ENCODE results near the gene ATP5PO. TPM values are rescaled to one million over a fixed set of nuclear protein-coding genes. Genes with fewer than 3 reads are reported as not detected.

The ATP5PO gene
- total and polyA plus RNA-seq, 11 donors = 472 to 2,204 (median 745) TPM

DNA sequence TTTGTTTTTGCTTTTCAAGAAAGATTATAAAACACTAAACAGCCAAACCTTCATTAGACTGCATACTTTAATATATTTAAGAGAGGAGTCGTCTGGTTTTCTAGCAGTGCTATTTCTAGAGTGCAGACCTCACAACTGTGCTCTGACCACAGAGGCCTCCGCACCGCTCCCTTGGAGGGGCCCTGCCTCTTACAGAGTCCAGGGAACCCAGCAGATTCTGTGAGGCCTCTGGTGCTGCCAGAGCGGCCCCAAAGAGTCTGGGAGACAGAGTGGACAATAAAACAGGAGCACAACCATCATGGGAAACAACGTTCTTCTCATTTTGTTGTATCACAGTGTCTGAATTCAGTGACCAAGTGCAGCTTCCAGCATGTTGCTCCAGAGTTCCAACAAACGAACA is 5.8 kb downstream of the ATP5PO start:
- Histone ChIP-seq H3K27me3 (no peaks in the 10 kb centered on the region), H3K36me3 (peaks cover 0 to 96% (median 88%) of the 10 kb centered on the region in 9 donors), H3K9me3 (no peaks in the 10 kb centered on the region), H3K4me3 (no peak overlapping the region), H3K4me1 (peaks cover 0 to 46% (median 19%) of the 10 kb centered on the region in 12 donors), H3K27ac (peak overlapping the region in 1 of 12 donors; percentile 5)
- 54 to 66% (median 63%) methylated on average over 6 of the region's 6 CpGs for WGBS, 4 donors
- TF ChIP-seq POLR2A (IDR thresholded peaks at IDR 0.05) = no peak
- TF ChIP-seq CTCF (IDR thresholded peaks at IDR 0.05) = no peak
- ATAC-seq (peak in 3 of 4 donors; percentile 44 to 61 (median 49)), DNase-seq (no peak)
- intact Hi-C loops (cut with DNase I) = loop anchor here in 2 of 10 donors (10.0 kb wide), 2 partner anchors 165 to 715 kb away; partner anchors contain the start of genes MRPS6 (in 1 of the 2) and SLC5A3 (in 1 of the 2)

DNA sequence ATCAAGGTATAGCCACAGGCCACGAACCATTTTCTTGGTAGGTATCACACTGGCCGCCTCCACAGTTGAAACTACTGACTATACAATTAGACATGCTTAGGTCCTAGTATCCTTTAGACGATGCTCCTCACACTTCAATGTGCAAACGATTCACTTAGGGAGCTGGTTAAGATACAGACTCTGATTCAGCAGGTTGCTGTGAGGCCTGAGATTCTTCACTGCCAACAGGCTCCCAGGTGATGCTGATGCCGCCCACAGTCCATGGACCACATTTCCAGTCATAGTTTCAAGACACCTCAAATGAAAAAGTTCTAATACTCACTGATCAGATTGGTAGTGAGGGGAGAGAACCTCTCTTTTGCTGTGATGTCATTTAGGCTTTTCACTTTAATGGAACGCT is 6.8 kb downstream of the ATP5PO start:
- TF ChIP-seq POLR2A (IDR thresholded peaks at IDR 0.05) (no peak), CTCF (IDR thresholded peaks at IDR 0.05) (no peak)
- Histone ChIP-seq H3K4me3 (no peak overlapping the region), H3K36me3 (peaks cover 0 to 100% (median 98%) of the 10 kb centered on the region in 9 donors), H3K9me3 (no peaks in the 10 kb centered on the region), H3K4me1 (peaks cover 0 to 40% (median 10%) of the 10 kb centered on the region in 12 donors), H3K27ac (no peak overlapping the region), H3K27me3 (no peaks in the 10 kb centered on the region)
- ATAC-seq = no peak
- 78 to 94% (median 85%) methylated on average over 6 of the region's 6 CpGs for WGBS, 4 donors
- intact Hi-C loops (cut with DNase I) = loop anchor here in 1 of 10 donors (10.0 kb wide), 1 partner anchor 716 kb away; no protein-coding TSS in a partner anchor
- no peak for DNase-seq

DNA sequence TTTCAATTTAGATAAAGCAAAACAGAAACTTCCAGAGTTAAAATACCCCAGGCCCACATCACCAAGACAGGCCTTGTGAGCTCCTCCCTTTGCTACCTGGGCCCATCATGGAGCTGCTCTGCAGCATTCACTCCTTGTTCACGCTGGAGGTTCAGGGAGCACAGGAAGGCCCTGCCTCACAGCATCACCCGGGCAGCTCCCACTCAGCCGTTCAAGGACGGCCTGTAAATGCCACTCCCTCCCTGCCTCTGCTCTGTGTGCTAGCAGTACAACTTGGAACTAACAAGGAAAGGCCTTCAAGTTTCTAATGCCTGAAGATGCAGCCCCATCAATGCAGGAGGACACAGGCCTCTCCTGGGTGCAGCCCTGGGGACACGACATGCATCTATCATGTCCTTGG is 11.6 kb downstream of the ATP5PO start:
- peaks cover 0 to 5% (median 0%) of the 10 kb centered on the region in 12 donors for H3K4me1 ChIP-seq
- H3K27ac ChIP-seq = no peak overlapping the region
- ATAC-seq = no peak
- TF ChIP-seq POLR2A (IDR thresholded peaks at IDR 0.05) = no peak
- TF ChIP-seq CTCF (IDR thresholded peaks at IDR 0.05) = no peak
- 58 to 71% (median 70%) methylated on average over 4 to 5 of the region's 5 CpGs for WGBS, 4 donors
- no peaks in the 10 kb centered on the region for H3K9me3 ChIP-seq
- H3K4me3 ChIP-seq = no peak overlapping the region
- no peaks in the 10 kb centered on the region for H3K27me3 ChIP-seq
- peaks cover 0 to 97% (median 85%) of the 10 kb centered on the region in 9 donors for H3K36me3 ChIP-seq
- intact Hi-C loops (cut with DNase I) = loop anchor here in 1 of 10 donors (10.0 kb wide), 1 partner anchor 721 kb away; no protein-coding TSS in a partner anchor
- no peak for DNase-seq

DNA sequence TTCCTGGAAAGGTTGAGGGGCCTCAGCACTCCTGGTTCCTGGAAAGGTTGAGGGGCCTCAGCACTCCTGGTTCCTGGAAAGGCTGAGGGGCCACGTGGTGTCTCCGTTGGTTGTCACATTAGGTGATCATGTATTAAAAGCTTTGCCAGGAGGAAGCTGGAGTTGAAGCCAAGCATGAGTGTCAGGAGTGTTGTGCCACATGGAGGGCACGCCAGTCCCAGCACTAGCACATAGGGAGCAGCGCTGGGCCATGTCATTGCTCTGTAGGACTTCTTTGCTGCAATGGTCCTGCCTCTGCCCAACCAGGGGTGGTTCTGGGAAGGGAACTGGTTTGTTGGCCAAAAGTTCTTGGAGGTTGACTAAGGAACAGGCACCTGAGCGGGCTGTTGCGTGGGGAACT is 13.3 kb downstream of the ATP5PO start:
- H3K4me1 ChIP-seq = peaks cover 0 to 5% (median 0%) of the 10 kb centered on the region in 12 donors
- H3K27ac ChIP-seq = no peak overlapping the region
- no peak for DNase-seq
- H3K27me3 ChIP-seq = no peaks in the 10 kb centered on the region
- peaks cover 0 to 80% (median 68%) of the 10 kb centered on the region in 9 donors for H3K36me3 ChIP-seq
- no peak overlapping the region for H3K4me3 ChIP-seq
- ATAC-seq = peak; percentile 41 to 63 (median 54)
- intact Hi-C loops (cut with DNase I) = loop anchor here in 1 of 10 donors (10.0 kb wide), 1 partner anchor 722 kb away; no protein-coding TSS in a partner anchor
- no peak for TF ChIP-seq CTCF (IDR thresholded peaks at IDR 0.05)
- TF ChIP-seq POLR2A (IDR thresholded peaks at IDR 0.05) = no peak
- no peaks in the 10 kb centered on the region for H3K9me3 ChIP-seq
- WGBS, 4 donors = 73 to 89% (median 78%) methylated on average over 4 to 6 of the region's 6 CpGs
